Measurements from ENCODE around the gene FTCD.

DNA sequence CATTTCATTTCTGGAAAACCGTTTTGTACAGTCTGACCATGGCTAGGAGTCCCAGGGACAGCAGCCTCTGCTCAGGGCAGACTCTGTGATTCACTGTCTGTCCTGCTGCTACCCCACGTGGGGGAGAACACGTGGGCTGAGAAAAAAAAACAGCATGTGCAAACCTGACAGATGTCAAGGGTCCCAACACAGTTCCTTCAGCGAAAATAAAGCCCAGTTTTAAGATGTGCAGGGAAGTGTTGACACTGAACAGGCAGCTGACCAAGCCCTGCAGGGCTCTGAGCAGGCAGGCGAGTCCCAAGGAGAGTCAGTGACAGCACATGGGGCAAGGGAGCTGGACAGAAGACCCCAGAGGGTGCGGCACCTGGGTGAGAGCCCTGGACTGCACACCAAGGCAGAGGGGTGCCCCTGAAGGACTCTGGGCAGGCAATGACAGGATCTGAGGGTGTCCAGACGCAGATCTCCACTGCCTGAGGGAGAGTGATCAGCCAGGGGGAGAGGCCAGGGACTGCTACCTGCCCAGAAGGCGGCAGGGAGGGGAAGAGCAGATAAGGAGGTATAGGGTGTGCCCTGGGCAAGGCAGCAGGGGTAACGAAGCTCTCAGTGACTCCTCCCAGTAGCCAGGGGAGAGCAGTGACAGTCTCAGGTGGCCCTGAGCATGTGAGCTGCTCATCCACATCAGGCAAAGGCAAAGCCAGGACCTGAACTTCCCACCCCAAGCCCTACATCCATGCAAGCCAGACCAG lies 34.0 kb upstream of the FTCD start:
- TF ChIP-seq POLR2A (IDR thresholded peaks at IDR 0.05) (no peak), POLR2AphosphoS5 (IDR thresholded peaks at IDR 0.05; ENCODE audit: insufficient read depth in 1 of 2, low read depth in 1 of 2) (no peak)
- TF ChIP-seq, protein P1, sequence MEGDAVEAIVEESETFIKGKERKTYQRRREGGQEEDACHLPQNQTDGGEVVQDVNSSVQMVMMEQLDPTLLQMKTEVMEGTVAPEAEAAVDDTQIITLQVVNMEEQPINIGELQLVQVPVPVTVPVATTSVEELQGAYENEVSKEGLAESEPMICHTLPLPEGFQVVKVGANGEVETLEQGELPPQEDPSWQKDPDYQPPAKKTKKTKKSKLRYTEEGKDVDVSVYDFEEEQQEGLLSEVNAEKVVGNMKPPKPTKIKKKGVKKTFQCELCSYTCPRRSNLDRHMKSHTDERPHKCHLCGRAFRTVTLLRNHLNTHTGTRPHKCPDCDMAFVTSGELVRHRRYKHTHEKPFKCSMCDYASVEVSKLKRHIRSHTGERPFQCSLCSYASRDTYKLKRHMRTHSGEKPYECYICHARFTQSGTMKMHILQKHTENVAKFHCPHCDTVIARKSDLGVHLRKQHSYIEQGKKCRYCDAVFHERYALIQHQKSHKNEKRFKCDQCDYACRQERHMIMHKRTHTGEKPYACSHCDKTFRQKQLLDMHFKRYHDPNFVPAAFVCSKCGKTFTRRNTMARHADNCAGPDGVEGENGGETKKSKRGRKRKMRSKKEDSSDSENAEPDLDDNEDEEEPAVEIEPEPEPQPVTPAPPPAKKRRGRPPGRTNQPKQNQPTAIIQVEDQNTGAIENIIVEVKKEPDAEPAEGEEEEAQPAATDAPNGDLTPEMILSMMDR (IDR thresholded peaks at IDR 0.05): no peak

Data from vagina (tissue), 2 donors.